Glomerular endothelial cell (primary cell): ENCODE results near the gene GPR180. TPM values are rescaled to one million over a fixed set of nuclear protein-coding genes. Genes with fewer than 3 reads are reported as not detected.

Experiments
- DNase-seq: peaks from one replicate; pipeline ENCODE4 v3.0.0-alpha.2; 2011; ENCODE audit warnings: low read depth, low spot score; ENCODE audit errors: extremely low read depth
- total RNA-seq: library from RNA; depleted of rRNA; stranded (reverse); fragments of >200 nt; gene quantifications from 2 replicates; pipeline ENCODE4 v1.2.3, GENCODE V29; 2015

GPR180 gene
- total RNA-seq, 1 donor from 2014 or later: 9.9 TPM

DNA sequence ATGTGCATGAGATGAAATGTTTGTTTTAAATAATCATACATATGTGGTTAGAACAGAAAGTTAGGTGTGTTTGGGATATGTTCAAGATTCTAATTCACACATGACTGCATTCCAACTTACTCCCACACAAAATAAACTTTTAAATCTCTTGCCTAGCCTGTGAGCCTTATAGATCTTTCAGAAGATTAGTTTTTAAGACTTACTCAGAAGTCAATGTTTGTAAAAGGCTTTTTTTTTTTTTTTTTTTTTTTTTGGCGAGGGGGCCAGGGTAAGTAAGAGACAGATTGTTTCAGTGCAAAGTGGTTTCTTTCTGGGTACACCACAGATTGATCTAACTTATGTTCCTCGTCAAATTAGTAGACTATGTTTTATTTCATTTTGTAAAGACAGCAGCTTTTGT, 39.1 kb downstream of the GPR180 start:
- no peak for DNase-seq

DNA sequence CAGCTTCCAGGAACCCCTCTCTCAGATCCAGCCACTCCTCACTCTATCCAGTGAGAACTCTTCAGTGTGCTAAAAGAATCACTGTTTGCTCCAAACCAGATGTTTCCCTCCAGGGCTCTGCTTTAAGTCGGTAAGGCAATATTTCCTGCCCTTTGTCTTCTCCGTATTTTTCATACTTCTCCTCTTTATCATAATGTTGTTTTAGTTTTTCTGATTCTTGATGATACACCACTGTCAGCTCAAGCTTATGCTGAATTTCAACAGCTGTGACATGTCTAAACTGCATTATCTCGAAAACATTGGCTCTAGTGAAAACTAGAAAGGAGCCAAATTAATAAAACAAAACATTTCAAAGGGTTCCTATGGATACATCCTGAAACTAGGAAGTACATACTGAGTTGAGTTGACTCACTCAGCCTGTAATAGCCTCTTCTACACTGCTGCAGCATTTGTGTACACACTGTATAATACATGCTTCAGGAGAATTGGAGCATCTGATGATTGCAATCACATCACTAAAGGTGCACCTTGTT, 39.8 kb downstream of the GPR180 start:
- peak; percentile 60 for DNase-seq

DNA sequence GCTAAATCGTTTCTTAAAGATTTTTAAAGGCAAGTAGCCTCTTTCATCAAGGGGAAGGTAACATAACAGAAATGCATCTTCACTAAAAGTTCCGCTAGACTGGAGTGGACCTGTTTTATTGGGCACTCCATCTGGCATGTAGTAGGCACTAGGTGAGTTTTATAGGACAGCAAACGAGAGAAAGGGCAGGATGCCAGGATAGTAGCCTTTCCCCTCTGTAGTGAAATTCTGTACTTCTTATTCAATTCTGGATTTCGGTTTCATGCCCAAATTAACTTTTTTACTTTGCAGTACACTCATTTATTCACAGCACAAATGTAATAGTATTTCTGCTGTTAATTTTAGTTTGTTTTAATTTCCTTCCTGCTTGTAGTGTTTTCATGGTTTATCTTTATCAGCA, 45.2 kb downstream of the GPR180 start:
- DNase-seq: no peak

DNA sequence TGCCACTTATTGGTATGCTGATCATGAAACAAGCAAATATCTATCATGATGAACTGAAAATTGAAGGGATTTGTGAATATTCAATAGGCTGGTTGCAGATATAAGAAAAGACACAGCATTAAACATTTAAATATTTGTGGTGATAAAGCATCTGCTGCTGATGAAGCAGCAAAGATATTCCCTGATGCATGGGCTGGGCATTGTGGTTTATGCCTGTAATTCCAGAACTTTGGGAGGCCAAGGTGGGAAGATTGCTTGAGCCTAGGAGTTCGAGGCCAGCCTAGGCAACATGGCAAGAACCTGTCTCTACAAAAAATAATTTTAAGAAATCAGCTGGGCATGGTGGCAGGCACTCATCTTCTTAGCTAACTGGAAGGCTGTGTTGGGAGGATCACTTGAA, 54.5 kb downstream of the GPR180 start:
- no peak for DNase-seq

DNA sequence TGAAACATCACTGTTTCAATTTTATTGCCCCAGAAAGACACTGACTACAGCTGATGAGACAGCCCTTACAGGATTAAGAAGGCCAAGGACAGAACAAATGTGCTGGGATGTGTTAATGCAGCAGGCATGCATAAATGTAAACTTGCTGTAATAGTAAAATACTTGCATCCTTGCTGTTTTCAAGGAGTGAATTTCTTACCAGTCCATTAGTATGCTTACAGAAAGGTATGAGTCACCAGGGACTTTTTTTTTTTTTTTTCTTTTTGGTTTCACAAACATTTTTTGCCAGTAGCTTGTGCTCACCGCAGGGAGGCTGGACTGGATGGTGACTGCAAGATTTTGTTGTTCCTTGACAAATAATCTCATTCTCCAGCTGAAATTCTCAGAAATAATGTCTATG, 55.1 kb downstream of the GPR180 start:
- DNase-seq: no peak

DNA sequence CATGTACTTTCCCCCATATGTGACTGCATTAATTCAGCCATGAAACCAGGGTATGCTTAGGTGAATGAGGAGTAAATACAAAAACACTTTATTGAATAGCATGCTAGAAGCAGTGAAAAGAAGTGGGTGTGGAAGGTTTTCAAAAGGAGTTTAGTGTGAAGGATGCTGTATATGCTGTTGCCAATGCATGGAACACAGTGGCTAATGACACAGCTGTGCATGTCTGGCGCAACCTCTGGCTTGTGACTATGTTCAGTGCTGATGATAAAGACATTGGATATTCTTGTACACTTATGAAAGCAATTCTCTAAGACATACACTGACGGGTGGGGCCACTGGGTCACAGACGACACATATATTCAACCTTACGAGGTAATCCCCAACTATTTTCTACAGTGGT, 55.5 kb downstream of the GPR180 start:
- no peak for DNase-seq

DNA sequence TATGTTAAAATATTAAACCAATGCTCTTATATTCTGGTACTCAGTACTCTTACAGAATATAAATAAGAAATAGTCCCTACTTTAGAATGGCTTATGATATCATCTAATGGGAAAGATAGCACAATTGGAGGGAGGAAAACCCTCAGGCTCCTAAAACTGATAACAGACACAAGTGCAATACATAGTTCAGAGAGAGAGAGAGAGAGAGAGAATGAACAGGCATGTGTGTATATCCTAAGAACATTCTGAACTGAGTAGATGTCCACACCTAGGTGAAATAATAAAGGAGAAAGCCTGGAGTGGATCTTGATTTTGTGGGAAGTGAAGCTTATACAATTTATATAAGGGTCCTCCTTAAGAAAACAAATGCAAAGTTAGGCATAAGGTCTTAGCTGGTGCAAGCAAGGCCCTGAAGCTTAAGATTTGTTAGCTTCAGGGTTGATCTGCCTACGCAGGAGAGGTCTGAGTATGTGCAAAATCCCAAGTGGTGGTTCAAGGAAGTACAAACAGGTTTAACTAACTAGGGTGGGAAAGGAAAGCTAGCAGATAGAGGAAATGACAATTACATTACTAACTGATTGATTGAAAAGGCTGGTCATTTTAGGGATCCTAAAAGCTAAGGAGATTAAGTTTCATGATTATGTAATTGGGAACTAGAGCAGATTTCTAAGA, 57.4 kb downstream of the GPR180 start:
- no peak for DNase-seq

DNA sequence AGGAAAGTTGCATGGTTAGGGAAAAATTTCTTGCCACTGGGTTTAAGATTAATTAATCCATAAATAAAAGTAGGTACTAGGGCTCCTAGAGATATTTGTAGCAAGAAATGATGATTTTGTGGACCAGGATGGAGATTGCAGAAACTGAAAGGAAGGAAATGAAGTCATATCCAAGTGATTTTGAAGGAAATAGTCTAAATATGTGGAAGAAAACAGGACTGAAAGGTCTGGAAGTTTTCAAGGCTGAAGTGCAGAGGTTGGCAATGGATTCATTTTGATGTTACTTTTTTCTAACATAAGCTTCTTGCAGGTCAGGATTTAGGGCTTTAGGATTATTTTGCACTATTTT, 57.9 kb downstream of the GPR180 start:
- DNase-seq: no peak

DNA sequence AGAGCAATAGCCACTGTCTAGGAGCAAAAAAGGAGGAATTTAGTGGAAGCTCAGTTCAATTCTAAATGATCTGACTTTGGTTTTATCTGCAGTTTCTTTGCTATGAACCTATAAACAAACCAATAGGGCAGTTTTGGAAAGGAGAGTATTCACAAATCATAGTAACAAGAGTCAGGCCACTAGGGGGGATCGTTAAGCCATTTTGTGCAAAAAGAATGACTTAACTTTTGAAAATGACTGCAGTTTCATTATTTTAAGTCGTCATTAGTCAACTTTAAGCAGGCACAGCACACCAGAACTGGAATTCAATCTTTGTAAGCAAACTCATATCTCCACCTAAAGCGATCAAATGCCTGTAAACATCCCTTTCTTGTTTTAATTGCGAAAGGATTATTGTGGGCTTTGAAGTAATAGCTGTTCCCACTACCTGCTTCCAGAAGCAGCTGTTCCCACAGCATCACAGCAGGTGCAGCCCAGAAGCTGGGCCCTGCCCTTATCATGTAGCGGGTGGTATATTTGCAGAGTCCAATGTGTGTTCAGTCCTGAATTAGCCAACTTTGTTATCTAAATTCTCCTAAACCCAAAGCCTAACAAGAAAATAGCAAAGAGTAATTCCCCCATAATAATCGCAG, 59.2 kb downstream of the GPR180 start:
- DNase-seq: no peak

DNA sequence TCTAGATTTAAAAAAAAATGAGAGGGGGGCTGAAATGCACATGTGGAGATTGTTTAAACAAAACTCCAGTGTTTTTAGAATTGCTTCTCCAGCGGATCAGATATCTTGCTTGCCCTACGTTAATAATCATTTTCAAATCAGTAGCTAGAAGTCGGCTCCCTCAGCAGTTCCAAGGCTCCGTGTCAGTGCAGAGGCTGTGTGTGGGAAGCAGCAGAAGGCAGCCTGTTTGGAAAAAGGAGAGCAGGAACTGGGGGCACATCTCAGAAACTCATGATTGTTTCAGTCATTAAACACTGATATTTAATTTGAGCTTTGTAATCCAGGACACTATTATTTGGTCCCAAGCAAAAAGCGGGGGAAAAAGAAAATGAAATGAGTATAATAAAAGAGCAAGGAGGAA, 59.7 kb downstream of the GPR180 start:
- no peak for DNase-seq

DNA sequence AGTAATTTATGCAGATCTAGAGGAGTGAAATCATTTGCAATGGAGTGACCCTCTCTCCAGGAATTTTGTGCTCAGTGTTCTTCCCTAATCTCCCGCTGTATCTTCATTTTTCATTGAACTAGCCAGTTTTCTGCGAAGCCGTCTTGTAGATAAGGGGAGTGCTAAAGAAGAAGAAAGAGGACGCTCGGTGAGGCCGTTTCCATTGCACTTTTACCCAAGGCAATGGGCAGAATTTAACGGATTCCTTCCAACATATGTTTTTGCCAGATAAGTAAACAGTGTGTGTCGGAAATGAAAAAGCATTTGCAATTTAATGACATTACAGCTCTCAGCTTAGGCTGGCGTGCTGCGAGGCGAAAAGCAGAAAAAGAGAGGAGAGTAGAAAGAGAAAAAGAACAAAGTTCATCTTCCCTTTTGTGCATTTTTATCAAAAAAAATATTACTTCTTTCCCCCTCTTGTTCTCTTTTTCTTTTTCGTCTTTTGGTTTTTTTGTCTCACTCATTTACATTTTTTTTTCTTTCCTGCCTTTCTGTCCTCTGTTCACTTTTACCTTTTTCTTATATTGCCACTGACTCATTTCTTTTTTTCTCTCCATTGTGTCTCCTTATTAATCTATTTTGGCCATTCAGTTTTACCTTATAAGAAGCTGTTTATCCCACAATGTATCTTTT, 60.8 kb downstream of the GPR180 start:
- DNase-seq: no peak

DNA sequence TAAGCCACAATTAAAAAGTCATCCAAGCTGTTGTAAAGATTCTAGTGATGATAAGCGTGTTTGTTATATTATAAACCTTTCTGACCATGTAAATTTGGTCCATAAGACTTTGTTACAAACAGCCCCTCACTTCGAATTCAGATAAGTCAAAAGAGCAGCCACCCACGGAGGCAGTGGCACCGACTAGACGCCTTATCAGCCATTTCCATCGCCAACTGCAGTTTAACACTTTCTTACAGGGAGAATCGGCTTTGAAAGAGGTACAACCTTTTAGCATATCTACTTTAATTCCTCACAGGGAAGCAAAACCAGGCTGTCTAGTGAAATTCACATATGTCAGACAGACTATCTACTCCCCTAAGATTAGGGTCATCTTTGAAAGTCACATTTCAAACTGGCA, 63.2 kb downstream of the GPR180 start:
- DNase-seq: no peak

DNA sequence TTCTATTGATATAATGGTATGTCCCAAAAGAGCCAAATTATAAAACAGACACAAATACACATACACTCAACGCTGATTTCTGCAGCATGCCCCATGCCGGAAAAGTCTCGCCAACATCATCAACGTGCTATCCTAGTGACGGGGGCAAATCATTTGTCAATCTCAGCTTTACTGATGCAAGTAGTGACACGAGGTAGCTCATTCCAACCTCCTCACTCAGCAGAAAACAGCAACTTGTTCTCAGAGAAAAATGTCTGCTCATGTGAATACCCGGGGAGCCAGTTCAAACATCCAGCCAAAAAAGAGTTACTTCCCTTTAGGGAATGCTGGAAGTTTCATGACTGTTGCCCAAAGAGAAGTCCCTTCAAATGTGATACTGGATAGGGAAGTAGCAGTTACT, 64.4 kb downstream of the GPR180 start:
- DNase-seq: no peak

DNA sequence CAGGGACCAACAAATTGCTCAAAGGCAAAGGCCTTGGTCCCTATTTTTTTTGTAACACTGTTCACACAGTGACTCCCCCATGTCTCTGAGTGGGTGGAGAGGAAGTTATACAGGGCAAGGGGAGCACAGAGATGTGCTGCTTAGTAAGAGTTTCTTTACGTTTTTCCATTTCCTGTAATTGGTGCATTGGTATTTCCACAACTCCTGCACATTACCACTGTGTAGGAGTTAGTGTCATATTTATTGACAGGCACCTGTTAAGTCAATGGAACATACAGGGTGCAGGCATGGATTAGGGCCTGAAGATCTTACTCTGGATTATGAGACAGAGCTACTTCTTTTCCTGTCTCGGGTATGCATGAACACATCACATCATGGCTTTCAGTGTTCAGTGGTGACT, 65.5 kb downstream of the GPR180 start:
- DNase-seq: no peak

DNA sequence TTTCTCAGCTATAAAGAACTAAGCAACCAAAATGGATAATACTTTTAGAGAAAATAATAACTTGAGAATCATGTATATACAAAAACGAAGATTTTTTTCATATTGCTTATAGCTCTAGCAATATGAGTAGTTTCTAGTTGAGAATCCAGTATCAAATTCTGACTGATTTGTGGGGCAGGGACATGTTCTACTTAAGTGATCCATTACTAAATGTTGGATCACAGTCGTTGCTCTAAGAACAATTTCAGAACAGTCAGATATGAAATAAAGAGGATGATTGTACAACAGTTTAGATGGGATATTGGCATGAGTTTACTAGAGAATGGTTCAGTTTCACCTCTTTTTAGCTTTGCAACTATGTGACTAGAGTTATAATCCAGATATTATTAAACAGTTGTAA, 70.7 kb downstream of the GPR180 start:
- no peak for DNase-seq

DNA sequence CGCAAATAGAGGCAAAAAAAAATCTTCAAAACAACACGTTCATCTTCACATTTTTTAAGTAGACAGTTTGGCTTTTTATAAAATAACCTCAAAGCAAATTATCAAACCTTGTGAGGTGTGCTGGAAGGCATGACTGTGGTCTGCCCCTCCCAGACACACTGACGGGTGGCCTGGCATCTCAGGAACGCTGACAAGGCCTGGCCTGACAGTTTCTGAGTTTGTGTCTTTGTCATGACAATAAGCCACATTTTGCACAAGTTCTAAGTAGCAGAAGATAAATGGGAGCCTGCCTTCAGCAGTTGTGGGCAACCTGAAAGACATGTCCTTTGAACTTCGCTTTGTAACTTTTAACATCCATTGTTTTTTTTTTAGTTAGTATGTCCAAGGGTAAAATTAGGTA, 72.2 kb downstream of the GPR180 start:
- no peak for DNase-seq

DNA sequence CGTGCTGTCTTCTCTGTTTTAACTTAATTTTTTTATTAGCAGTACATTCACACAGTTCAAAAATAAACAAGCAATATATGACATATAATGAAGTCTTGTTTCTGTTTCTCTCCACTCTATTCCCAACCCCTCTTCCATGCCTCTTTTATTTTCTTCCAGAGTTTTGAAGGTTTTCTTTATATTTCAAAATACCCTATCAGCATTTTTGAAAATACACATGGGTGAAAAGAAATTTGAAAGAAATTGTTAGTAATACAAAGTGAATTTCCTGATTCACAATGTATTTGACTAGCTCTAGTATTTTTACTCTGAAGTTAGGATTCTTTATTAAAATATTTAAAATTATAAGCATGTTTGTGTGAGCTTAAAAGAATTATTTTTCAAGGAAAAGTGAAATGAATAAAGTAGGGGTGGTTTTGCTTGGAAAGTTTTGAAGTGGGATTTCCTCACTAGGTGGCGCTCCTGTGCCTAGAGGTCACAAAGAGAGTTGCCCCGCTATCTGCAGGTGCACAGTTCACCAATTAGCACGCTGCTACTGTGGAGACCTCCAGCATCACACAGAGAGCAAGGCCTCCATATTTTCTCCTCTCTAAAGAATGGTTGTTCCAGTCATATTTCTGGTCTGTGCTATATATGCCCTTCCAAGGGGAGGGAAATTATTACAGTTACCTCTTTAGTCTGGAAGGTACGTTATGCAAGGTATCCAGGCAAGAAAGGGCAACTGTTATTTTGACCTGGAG, 73.1 kb downstream of the GPR180 start:
- DNase-seq: peak; percentile 36

DNA sequence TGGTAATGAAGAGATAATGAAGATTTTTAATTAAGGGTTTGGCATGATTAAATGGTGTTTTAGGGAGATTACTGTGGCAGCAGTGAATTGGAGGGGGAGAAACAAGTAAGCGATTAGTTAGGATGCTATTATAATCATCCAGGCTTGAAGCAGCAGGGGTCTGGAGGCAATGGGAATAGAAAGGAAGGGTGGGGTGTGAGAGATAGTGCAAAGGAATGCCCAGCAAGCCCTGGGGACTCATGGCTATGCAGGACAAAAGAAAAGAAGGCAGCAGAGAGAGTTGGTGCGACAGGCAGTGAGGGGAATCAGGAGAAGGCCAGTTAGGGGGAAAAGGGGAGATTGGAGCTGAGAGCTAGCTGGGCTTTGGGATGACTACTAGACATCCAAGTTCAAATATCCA, 76.1 kb downstream of the GPR180 start:
- no peak for DNase-seq

DNA sequence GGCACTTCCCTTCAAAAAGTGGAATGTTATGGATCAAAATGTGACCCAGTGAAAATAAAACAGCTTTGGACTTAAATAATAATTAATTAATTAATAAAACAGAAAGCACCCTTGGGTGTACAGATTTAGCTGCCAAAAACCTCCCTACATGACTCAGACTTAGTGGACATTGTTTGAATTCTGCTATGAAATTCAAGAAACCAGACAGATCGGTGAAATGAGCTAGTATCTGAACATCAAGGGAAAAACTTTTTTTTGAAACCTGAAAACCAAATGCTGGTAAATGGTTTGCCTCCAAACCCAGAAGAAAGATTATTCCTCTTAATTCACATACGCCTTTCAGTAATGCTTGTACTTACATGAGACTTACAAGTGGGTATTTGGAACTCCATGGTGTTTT, 77.2 kb downstream of the GPR180 start:
- DNase-seq: no peak

DNA sequence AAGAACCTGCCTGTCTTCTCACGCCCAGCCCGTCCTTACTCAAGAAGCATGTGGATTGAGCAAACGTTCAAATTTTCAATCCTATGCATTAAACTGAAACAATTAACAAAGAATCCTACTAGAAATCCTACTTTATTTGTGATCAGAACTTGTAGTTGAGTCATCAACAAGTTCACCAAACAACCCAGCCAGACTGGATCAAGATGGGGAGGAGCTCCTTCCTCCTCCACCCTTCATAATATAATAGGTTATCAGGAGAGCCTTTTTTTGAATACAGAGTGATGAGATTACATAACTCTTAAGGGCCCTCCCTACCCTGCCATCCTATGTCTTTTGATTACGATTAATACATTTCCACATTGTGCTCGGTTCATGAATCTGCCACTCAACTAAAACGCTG, 78.0 kb downstream of the GPR180 start:
- DNase-seq: no peak

DNA sequence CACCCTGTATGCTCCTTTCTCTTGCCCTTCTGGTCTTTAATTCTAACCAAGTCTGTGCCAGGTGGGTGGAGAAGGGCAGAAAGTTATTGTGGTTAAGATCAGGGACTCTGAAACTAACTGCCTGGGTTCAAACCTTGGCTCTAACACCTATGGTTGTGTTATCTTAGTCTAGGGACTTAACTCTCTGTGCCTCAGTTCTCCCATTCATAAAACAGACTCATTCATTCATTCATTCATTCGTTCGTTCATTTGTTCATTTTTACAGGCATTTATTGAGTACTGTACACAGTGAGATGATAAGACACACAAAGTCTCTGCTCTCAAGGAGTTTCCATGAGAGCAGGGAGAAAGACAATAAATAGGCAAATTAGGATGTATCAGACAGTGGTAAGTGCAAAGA, 80.6 kb downstream of the GPR180 start:
- no peak for DNase-seq

DNA sequence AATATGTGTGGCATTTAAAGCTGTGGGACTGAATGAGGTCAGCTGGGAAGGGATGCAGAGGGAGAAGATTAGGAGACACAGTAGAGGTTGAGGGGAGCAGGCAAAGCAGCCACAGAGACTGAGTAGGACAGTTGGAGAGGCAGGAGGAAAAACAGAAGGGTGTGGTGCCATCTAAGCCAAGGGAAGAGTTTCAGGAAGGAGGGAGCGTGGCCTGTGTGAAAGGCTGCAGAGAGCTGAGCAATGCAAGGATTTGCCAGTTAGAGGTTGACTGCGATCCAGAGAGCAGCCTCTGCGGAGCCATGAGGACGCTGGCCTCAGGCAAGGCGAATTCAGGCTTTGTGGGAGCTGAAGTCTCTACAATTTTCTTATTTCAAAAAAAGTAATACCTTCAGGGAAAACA, 81.8 kb downstream of the GPR180 start:
- DNase-seq: no peak
